ENCODE results near the gene PABPC4L.
"Not testable (repeated sequence)": the region's sequence is repeated elsewhere in the genome, so short reads cannot be mapped to it uniquely, and the experiment has no call there.

PABPC4L gene

DNA sequence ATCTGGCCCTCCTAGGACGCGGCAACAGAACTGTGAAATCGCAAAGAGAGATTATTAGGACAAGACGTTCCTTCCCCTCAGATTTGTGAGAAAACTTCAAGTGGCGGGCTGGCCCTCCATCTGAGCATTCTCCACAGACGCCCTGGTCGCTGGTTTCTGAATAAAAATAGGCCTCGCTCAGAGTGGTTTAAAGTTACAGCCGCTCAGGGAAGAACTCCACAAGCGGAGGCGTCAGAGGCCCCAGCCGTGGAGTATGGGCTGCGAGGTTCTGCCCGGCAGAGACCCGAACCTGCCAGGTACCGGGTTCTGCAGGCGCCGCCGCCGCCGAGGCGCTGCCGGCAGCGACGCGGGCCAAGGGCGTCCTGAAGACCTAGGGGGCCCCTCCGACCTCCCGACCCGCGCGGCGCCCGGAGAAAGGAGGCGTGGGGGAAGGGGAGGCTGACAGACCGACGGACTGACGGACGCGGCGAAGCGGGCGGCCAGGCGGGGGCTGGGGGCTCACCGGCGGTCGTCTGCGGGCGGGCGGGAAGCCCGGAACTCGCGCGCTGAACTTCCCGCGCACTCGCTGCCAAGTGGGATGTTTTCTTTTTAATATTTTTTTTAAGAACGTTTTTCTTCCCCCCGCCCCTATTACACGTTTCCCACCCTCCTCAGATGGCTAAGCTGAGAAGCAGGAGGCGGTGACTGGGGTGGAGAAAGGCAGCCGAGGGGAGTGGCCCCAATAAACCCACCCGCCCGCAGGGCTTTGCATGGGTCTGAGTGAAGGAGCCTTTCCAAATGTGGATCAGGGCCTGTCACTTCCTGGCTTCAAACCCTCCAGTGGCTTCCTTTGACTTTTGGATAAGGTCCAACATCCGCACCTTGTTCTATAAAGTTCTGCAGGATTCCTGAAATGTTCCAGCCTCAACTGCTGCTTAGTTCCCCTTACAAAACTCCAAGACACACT, at the start of gene PABPC4L:
PABPC4L (minus strand) TSS at position 574 of the 946 bp plus-strand sequence. CDS start 770 bp downstream, outside the sequence.
- no peak for DNase-seq

DNA sequence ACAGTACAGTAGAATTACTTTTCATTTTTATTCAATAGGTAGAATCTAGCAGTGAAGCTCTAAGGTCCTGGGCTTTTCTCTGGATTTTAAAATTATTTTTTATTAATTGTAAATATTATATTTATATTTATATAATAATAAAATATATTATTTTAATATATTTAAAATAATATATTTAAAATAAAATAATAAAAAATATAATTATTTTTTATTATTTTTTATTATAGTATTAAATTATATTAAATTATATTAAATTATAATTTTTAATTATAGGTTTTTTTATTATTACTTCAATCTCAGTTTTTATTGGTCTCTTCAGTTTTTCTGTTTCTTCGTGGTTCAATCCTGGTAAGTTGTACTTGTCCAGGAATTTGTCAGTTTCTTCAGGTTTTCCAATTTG, 49.7 kb upstream of the PABPC4L start:
- DNase-seq, result no peak

DNA sequence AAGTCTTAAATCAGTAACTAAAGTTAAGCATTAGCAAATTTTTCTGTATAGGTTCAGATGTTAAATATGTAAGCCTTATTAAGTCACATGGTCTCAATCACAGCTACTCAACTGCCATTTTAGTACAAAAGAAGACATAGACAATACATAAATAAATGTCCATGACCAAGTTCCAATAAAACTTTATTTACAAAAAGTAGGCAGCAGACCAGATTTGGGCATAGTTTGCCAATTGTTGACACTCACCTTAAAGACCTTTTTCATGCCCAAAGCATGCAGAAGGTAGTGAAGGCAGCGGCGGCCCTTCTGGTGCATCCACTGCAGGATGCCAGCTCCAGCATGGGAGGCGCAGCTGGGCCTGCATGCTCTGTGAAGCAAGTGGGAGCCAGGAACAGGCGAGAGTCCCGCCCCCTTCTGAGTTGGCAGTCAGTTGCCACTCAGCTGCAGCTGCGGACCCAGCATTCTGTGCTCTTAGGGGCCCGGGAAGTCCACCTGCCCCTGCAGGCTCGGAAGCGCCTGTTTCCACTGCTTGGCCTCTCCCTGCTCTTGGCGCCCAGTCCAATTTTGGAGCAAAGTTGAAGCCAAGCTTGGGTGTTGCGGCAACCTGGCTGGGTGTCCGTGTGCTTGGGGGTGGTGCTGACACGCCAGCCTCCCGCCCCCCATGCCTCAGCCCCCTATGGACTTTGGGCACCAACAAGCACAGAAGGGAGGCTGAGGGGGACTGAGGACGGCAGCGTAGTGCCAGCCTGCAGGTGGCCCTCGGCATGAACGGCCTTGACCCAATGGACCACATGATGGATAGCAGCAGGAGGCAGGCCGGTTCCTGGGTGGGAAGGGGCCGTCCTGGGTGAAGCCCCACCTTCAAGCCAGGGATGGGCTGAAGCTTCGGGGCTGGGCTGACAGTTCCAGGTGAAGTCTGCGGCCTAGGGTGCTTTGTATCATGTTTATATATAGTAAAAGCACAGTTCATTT, 42.4 kb upstream of the PABPC4L start:
- DNase-seq, result no peak

DNA sequence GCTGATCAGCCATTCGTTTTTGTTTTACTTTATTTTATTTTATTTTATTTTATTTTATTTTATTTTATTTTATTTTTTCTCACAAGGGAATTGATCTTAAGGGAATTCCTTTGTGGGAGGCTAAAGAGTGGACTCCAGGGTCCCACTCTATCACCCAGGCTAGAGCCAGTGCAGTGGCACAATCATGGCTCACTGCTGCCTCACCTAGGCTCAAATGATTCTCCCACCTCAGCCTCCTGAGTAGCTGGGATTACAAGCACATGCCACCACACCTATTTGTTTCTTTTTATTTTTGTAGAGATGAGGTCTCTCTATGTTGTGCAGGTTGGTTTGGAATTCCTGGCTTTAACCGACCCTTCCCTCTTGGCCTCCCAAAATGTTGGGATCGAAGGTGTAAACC, 17.5 kb upstream of the PABPC4L start:
- DNase-seq, result no peak

DNA sequence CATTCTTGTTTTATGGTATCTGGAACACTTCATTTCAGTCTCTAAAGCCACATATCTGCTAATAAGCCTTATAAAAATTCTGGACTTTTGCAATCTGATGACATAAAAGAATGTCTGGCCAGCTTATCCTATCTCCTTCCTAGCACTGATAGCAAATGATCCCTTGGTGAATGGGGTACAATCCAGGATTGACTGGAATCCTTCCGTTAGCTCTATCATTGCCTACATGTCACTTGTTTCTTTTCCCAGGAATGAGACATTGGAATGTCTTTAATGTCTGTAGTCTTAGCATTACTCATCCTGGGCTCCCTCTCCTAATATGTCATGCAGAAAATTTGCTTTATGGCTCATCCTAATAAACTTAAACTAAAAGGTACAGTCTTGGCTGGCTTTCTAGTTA, 14.8 kb upstream of the PABPC4L start:
- DNase-seq, result no peak

DNA sequence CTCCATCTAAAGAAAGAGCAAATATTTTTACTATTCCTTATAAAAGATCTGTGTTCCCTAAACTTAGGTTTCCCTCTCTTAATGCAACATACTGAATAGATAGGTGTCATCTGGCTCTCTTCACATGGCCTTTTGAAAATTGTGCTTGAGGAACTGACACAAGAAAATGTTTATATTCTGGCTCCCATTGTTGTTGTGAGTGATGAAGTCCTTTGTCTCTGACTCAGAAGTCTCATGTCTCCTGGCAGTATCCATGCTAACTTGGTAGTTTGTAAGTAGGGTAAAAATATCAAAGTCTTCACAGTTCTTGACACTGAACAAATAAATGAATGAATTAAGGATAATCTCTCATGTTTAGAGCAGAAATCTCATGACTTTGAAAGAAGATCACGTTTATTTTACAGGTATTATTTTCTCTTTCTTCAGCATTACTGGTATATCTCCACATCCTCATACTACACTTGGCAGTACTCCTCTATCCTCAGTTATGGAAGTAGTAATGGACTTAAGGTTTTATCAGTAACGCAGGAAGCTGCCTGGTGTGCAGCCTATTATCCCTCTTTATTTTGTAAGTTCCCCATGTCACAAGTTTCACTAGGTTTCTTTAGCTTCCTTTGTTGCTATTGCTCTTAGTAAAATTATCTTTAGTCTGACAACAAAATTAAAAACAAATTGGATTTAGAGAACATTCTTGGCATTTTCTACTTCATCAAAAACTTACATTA, 14.2 kb upstream of the PABPC4L start:
- DNase-seq, result no peak

DNA sequence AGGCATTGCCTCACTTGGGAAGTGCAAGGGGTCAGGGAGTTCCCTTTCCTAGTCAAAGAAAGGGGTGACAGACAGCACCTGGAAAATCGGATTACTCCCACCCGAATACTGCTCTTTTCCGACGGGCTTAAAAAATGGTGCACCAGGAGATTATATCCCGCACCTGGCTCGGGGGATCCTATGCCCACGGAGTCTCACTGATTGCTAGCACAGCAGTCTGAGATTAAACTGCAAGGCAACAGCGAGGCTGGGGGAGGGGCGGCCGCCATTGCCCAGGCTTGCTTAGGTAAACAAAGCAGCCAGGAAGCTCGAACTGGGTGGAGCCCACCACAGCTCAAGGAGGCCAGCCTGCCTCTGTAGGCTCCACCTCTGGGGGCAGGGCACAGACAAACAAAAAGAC, 6.4 kb upstream of the PABPC4L start:
- DNase-seq, result not testable (repeated sequence)

DNA sequence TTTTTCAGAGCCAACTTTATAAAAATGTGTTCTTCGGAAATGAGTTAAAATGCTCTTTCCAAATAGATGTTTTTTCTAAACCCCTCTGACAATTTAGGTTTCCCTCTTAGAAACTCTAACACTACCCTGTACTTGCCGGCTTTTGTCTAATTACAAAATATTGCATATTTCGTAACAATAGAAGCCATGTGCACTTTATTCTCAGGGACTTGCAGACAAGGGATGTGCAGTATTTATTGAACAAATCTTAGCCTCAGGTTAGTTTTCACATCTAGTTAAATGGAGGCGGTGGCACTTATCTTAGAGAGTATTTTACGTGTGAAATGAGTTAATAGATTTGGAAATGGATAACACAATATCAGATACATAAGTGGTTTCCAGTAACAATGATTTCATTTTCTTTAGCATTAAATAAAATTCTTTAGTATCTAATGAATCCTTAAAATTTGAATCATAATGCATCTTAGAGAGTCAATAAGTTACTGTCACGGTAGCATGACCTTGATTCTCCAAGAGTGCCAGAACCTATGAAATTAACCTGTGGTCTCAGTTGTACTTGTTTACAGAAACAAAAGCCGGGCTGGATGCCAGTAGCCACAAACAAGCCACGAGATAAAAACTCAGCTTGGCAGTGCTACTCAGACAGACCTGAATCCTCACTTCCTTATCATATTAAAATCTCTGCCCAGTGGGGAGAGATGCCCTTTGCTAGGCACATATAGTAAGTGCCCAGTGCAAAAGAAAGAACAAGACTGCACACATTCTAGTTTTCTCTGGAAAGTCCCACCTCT, 772 bp upstream of the PABPC4L start:
- DNase-seq, result no peak

DNA sequence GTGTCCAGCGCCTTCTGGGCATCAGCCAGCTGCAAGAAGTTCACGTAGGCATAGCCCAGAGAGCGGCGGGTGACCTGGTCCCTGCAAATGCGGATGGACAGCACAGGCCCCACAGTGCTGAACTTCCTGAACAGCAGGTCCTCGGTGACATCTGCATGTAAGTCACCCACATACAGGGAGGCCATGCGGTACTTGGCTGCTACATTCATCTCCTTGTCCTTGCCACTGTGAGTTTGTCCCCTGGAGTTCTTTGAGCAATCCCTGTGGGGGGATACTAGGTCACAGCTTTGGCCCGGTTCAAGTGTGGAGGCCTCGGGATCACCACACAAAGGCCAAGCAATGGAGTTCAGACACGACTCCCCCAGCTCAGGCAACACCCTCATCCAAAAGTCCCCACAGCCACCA, 776 bp downstream of the PABPC4L start:
- DNase-seq, result no peak

DNA sequence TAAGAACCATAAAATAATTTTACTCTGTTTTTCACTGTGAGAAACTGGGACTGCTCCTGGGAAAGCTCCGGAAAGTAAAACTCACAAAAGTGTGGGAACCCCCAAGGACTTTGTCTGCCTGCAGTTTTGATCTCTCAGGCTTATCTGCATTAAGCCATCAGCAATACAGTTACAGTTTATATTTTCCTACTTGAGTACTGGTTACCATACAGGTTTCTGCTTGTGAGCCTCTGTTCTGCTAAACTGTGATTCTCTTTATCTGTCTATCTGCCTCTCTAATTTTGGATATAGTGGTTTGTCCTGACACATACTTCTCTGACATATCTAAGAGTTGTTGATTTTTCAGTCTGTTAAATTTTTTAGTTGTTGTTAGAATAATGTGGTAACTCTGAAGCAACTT, 11.6 kb downstream of the PABPC4L start:
- DNase-seq, result no peak

DNA sequence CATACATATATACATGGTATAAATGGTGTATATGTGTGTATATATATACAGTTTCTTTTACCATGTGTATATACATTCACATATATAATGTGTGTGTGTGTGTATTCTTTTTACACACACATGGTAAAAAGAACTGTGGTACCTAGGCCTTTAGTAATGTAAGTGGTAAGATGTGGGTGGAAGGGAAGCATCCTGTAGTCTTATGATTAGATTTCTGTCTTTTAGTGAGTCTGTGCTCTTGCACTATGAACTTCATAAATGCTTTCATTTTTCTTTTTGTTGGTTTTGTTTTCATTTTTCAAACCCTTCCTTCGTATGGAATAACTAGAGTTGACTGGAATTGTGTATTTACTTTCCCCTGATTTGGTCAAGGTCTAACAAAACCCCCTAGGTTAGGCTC, 12.1 kb downstream of the PABPC4L start:
- DNase-seq, result no peak

DNA sequence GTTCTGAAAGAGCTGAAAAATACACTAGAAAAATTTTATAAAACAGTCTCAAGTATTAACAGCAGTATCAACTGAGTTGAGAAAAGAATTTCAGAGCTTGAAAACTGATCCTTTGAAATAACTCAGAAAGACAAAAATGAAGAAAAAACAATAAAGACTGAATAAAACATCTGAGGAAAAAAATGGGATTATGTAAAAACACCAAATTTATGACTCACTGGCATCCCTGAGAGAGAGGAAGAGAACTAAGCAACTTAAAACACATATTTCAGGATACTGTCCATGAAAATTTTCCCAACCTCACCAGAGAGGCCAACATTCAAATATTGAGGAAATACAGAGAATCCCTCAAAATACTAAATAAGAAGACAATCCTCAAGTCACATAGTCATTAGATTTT, 22.9 kb downstream of the PABPC4L start:
- DNase-seq, result no peak

DNA sequence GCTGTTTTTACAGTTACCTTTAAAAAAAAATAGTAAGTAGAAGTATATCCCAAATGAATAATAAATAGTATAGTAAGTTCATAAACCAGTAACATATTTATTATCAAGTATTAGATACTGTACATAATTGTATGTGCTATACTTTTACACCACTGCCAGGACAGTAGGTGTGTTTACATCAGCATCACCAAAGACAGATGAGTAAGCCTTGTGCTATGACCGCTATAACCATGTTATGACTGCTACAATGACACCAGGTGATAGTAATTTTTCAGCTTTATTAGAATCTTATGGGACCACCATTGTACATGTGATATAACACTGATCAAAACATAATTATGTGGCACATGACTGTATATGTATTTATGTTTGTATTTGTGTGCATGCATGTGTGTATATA, 27.3 kb downstream of the PABPC4L start:
- DNase-seq, result no peak

DNA sequence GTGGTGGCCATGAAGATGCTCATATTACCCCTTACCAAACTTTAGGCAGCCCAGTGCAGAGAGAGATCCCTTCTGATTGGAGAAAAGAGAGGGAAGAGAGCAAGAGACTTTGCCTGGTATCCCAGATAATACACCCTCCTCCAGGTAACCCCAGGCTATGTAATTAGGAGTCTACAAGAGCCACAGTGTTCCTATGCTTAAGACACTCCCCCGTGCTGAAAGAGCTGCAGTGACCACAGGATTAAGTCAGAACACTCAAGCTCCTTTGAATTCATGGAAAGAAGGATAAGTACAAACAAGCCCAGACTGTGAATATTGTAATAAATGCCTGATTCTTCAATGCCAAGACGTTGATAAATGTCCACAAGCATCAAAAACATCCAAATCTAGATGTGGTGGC, 41.4 kb downstream of the PABPC4L start:
- DNase-seq, result no peak

DNA sequence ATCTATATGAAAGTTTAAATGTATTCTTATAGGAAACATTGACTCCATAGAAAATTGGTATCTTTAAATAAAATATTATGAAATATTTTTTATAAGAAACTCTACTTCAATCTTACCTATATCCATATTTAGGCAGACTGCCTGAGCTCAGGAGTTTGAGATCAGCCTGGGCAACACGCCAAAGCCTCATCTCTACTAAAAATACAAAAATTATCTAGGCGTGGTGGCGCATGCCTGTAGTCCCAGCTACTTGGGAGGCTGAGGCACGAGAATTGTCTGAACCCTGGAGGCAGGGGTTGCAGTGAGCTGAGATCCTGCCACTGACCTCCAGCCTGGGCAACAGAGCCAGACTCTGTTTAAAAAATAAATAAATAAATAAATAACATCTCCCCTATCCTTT, 47.5 kb downstream of the PABPC4L start:
- DNase-seq, result no peak

DNA sequence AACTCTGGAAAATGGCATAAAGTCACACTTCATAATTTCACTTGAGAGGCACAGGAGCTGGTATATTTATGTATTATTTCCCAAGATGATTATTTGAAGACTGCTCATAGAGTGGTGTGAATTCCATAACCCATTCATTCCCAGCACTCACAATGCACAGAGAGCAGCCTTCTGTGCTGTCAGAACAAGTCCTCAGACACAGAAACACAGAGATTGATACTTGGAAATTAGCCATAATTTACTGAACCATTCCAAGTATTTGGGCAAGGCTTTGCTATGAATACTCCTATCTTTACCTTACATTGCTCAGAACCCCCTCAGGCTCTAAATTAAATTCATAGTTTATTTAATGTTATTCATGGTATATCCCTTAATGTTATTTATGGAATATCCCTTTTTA, 53.6 kb downstream of the PABPC4L start:
- no peak for DNase-seq
